ENCODE results near the gene POU3F1. TPM values are rescaled to one million over a fixed set of nuclear protein-coding genes. Genes with fewer than 3 reads are reported as not detected.
A peak's percentile ranks its signal among the peaks of the same experiment; 100 is the strongest.
"Not testable (repeated sequence)": the region's sequence is repeated elsewhere in the genome, so short reads cannot be mapped to it uniquely, and the experiment has no call there.

POU3F1 gene
- polyA plus RNA-seq, 1 donor: 0.63 TPM

GRCh38 chr1:38050397-38051078 is 3.9 kb upstream of the POU3F1 start:
- no peak for DNase-seq

DNA sequence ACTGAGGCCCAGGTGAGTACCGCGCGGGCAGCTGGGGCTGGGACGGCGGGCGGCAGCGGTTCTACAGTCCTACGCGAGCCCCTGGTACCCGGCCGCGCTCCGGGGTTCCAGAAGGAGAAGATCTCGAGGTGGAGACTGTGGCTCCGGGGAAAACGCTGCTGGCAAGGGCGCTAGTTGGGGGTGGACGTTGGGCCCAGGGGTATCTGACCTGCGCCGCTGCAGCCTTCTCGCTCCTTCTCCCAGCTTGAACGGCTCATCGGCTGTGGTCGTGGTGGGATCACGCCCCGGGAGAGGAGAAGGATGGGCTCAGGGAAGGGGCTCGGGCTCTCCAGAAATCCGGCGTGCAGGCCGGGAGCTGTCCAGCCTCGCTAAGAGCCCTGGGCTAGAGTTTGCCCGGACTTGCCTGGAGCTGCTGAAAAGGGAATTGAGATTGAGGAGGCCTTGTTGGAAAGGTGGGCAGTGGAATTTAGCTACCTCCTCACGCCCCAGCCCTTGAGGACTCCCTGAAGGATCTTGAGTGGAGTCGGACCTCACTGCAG is 1.1 kb upstream of the POU3F1 start:
- no peak for DNase-seq

DNA sequence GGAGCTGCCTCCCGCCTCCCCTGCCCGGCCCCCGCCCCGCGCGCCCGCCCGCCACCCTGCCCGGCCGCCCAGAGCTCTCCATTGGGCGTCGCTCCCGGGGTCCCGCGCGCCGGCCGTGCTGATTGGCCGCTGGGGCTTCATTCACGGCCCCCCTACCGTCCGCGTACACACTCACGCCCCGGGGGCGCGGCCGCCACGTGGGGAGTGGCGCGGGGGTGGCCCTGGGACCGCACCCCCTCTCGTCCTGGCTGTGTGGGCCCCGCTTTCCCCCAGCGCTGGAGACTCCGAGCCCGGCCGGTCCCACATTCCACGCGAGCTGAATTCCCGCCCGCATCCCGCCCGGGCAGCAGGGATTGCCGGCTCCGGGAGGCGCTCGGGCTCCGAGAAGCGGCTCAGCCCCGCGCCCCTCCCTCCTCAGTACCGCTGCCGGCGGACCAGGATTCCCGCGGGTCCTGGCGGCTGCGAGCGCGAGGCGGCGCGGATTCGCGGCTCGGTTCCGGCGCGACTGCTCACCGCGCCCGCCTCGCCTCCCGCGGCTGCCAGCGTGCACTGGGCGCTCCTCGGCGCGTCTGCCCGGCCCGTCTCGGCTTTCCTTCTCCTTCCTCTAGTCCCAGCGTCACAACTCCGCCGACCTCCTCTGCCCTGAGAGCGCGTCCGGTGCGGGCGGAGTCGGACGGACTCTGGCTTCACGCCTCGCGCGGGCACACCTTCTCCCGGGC is 450 bp upstream of the POU3F1 start:
- peak; percentile 83 for DNase-seq

GRCh38 chr1:38045401-38046332 is 926 bp downstream of the POU3F1 start:
- DNase-seq: no peak

GRCh38 chr1:38044221-38045215 is 2.1 kb downstream of the POU3F1 start:
- no peak for DNase-seq

- DNase-seq: no peak
These were observed 3.4 kb downstream of the POU3F1 start for GRCh38 chr1:38043036-38043747.

GRCh38 chr1:38041936-38042834 is 4.4 kb downstream of the POU3F1 start:
- DNase-seq: no peak

DNA sequence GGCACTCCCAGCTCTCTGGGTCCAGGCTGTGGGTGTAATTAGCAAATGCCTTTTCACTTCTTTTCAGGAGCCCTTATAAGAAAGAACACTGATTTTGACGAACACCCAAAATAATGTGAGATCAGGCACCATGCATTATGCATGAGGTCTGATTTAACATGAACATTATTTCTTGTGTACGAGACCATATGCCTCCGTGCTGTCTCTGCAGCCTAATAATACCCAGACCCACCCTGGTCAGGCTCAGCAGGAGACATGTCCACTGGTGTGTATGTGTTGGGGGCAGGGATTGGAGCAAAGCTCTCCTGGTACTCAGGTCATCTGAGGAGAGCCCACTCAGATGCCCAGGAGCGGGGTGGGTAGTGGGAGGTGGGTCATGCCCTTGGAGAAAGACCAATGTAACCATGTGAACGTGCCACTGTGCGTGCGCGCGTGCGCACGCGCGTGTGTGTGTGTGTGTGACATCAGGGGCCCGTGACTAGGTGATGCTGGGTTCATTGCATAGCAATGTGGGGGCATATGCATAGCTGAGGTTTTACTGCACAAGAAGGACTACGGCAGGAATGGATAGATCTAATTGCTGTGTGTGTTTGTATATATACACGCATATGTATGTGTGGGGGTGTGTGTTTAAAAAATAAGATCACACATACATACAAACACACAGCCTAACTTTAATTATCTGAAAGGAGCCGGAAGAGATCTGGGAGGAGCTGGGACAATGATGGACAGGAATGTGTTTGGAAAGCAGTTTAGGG is 7.1 kb downstream of the POU3F1 start:
- DNase-seq: no peak

GRCh38 chr1:38038861-38039260 is 7.7 kb downstream of the POU3F1 start:
- DNase-seq: no peak

DNA sequence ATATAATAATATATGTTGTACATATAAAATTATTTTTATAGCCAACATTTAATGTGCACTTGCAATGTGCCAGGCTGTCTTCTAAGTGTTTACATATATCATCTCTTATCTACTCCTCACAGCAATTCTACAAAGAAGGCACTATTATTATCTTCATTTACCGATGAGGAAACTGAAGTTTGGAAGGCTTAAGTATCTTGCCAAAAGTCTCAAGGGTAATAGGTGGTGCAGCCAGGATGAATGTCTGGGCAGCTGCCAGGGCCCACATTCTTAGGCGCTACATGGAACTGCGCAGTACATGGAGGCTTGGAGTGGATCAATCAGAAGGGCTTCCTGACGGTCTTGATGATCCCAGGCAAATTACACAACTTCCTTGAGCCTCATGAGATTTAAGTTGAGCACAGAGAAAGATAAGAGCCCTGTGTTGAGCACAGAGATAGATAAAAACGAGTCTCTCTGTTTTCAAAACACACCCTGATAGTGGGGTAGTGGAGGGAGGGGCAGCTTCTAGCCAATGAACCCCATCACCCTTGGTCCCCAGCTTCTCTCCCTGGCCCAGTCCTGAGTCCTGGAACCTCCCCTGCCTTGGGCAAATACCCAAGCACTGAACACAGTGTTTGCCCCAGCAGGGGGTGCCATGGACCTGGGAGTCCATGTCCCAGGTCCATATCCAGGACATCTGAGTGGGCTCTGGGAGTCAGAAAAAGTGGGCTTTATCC is 9.2 kb downstream of the POU3F1 start:
- DNase-seq: no peak

GRCh38 chr1:38034871-38035270 is 11.7 kb downstream of the POU3F1 start:
- DNase-seq: no peak

DNA sequence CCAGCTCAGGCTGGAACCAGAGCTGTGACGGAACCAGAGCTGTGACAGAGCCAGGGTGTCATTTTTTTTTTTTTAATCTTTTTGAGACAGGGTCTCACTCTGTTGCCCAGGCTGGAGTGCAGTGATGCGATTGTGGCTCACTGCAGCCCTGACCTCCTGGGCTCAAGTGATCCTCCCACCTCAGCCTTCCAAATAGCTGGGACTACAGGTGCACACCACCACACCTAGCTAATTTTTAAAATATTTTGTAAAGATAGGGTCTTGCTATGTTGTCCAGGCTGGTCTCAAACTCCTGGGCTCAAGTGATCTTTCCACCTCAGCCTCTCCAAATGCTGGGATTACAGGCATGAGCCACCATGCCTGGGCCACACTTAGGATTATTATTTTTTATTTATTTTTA is 13.6 kb downstream of the POU3F1 start:
- not testable (repeated sequence) for DNase-seq

GRCh38 chr1:38031513-38031866 is 15.1 kb downstream of the POU3F1 start:
- DNase-seq: no peak

DNA sequence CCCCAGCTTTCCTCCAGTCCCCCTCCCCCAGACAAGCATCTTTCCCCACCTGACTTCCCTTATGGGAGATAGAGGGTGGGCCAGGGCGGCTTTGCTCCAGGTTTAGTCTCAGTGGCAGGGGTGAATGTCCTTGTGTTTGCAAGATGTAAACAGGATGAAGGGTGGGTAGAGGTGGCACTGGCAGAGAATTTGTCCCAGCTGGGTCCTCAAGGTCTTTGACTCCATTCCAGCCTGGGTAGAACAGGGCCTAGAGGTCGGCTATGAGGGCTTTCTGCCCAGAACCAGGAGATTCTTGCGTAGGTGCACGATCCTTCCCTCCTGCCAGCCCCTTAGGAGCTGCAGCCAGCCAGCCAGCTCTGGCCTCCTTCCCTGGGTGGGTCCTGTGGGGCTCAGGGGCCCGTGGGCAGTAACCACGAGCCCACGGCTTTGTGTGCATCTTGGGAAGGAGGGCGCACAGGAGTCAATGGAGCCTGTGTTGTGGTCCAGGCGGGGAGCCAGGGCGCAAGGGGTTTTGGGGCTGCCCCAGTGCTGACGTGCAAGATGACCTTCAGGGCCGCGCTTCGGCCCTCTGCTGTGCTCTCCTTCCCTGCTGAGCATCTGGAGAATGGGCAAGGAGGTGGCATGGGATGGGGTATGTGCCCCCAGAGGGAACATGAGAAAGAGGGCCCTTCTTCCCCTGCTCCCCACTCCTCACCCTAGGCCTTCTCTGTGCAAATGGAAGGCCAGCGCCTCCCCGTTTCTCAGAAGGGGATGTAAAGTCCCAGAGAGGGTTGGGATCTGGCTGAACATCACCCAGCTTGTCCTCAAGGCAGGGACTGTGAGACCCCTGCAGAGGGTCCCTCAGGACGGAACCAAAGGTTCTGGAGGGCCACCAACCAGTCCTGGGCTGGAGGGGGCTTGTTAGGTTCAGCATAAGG is 15.7 kb downstream of the POU3F1 start:
- no peak for DNase-seq

DNA sequence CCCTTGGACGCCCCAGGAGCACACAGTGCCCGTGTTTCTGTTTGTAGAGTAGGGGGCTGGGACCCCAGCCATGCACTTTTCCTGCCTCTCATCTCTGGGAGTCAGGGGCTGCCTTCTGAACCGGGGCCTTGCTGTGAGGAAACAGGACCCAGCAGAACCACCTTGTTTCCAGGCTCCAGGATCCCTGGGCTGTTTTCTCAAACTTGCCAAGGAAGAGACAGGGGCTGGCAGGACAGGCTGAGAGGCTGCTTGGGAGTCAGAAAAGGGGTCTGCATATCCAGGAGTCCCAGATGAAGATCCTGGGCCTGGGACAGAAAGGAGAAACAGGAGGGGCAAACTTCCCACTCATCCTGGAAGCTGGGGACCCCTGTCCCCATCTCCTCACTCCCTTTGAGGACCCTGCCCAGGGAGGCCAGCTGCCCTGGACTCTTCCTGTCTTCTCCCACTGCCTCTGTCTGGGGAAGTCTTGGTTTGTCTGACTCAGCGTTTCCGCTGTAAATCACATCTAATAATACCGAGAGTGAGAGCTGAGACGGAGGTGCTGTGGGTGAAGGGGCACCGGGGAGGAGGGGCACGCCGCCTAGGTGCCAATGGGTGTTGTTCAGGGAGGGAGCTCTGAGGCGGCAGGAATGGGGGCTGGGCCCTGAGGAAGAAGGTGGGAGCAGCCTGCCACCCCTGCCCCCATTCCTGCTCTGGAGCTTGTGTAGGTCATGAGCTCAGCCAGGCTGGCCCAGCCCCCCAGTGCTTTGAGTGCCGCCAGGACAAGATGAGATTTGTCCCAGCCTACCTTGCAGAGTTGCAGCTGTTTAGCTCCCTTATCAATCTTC is 16.7 kb downstream of the POU3F1 start:
- no peak for DNase-seq
